OCI-LY7 (cell line): ENCODE measurements around the gene ZNF667.

Source experiments
- CTCF ChIP-seq: fragments of 200-600 bp; sonication (generic); conservative IDR thresholded peaks from 2 replicates; pipeline ENCODE4 v1.5.1; 2014; ENCODE audit warnings: mild to moderate bottlenecking, antibody characterized with exemption, low read length, moderate library complexity, mixed read lengths
- EZH2phosphoT487 ChIP-seq: fragments of 200-600 bp; sonication (generic); IDR thresholded peaks from 2 replicates; pipeline ENCODE4 v1.6.1; 2018; ENCODE audit warnings: low read depth, borderline replicate concordance, mild to moderate bottlenecking, mixed run types, antibody characterized with exemption, low read length, moderate library complexity, mixed read lengths

- TF ChIP-seq CTCF (no peak), EZH2phosphoT487 (no peak)
Measured at GRCh38 chr19:56508290-56508778, 31.2 kb upstream of the ZNF667 start.
